Epithelial cell of prostate (primary cell): ENCODE measurements around the gene ST3GAL6.

Source experiments
- DNase-seq: peaks from one replicate; pipeline ENCODE4 v3.0.0-alpha.2; 2011; ENCODE audit warnings: low read depth, low spot score
- H3K27ac ChIP-seq: fragments of 450-650 bp; 2 replicates; pipeline ENCODE4 v1.5.1; 2017; ENCODE audit warnings: mild to moderate bottlenecking

ST3GAL6 gene

DNA sequence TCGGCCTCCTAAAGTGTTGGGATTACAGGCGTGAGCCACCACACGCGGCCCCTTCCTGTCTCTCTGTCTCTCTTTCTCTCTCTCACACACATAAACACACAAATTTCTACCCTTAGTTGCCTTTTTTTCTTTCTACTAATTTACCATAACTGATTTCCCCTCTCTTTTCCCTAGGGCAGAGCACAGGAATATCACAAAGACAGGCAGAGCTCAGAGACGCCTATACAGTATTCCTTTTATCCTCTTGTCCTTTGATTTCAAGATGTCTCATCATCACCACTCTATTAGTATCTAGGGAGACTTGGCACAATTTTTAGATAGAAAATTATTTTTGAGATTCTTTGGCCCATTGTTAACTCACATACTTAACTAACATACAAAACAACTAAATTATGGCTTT lies 25.8 kb upstream of the ST3GAL6 start:
- DNase-seq: no peak
- H3K27ac ChIP-seq: no peak overlapping the region

DNA sequence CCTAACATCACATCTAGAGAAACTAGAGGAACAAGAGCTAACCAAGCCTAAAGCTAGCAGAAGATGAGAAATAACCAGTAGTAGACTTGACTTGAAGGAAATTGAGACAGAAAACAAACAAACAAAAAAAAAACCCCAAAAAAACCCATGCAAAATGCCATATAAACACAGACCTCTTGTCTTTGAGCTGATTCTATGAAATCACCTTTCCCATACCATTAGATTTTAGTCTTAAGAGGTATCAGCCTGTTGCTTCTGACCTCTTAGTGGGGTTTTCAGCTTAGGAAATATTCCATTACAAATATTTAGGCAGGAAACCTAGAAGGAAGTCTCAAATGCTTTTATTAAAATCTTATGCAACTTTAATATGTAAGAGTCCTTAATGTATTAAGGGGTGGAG lies 23.9 kb upstream of the ST3GAL6 start:
- no peak for DNase-seq
- no peak overlapping the region for H3K27ac ChIP-seq

- DNase-seq: no peak
- no peak overlapping the region for H3K27ac ChIP-seq
These were observed 22.8 kb upstream of the ST3GAL6 start for GRCh38 chr3:98740324-98740723.

DNA sequence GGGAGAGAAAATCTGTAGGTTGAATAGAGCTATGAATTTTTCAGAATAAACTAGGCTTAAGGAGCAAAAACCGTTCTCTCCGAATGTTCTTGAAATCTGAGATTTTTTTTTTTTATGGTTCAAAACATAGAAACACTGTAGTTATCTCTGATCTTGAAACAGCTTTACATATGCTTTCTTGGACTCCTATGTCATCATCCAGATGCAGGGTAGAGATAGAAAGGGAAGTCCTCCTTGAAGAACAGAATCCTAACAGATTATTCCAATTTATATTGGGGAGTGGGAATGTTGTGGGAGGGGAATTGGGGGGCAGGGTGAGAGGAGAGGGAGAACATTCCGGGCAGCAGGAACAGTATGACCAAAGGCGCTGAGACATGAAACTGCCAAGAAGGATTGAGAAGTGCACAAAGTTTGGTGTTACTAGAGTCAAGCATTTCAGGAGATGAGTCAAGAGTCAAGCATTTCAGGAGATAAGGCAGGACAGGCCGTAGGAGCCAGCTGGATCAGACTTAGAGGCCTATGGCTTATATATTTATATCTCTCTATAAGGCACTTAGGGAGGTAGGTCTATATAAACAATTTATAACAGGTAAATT lies 21.9 kb upstream of the ST3GAL6 start:
- no peak for DNase-seq
- H3K27ac ChIP-seq: peak overlapping the region; percentile 25

- no peak for DNase-seq
- H3K27ac ChIP-seq: no peak overlapping the region
These were observed 20.1 kb upstream of the ST3GAL6 start for GRCh38 chr3:98743071-98743470.

GRCh38 chr3:98744283-98744682 lies 18.9 kb upstream of the ST3GAL6 start:
- DNase-seq: no peak
- H3K27ac ChIP-seq: no peak overlapping the region

DNA sequence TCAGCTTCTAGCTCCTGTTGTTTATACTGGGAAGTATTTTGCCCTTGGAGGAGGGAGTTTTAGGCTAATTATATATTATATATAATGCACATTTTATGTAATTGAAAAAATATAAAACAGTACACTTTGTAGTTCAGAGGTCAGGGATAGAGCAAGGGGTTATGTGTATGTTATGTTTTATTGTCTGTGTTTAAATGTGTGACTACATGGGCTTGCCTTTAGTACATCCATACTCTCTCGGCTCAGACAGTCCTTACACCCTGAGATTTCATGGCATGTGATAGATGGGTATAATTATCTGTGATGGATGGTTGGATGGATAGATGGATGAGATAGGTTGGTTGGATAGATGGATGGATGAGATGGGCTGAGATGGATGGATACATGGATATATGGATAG lies 17.4 kb upstream of the ST3GAL6 start:
- H3K27ac ChIP-seq: no peak overlapping the region
- DNase-seq: no peak

DNA sequence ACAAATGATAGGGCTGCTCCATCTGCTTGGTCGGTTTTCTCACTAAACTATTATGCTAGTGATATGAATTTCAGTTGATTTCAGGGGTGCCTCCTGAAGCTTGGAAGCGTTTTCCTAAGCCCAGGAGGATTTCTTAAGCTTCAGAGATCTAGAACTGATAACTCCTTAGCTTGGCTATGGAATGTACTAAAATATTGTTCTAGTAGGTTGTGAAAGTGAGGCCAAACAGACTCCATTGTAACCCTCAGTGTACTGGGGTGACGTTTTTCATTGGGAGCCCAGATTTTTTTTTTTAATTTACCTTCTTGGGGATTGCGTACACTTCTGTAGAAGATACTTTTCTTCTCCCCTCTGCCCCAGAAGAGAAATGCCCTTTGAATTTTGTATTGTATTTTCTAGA lies 17.0 kb upstream of the ST3GAL6 start:
- no peak for DNase-seq
- H3K27ac ChIP-seq: no peak overlapping the region

- no peak for DNase-seq
- no peak overlapping the region for H3K27ac ChIP-seq
These were observed 16.3 kb upstream of the ST3GAL6 start for GRCh38 chr3:98746882-98747281.

DNA sequence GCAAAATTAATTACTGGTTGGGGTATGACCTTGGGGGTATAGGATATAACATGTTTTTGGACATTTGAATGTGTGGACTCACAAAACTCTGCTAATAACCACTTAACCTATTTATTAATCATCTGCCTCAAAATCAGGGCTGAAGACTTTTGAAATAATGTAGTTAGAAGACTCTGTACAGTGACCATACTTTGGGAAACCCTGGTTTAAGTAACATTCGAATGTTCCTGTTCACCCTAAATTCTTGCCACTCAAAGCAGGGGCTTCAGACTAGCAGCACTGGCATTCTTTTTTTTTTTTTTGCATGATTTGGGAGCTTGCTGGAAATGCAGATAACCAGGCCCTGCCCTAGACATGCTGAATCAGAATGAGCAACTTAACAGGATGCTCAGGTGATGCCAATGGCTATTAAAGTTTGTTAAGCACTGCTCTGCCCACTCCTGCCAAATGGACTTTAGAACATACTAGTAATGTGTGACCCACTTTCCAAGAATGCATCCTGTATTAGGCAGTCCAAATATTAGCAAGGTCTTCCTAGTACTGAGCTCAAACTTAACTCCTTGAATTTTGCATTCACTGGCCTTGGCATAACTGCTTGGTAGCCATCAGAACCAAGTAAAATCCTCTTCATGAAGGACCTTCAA lies 12.7 kb upstream of the ST3GAL6 start:
- no peak for DNase-seq
- H3K27ac ChIP-seq: no peak overlapping the region

GRCh38 chr3:98754483-98754882 lies 8.7 kb upstream of the ST3GAL6 start:
- no peak overlapping the region for H3K27ac ChIP-seq
- no peak for DNase-seq

DNA sequence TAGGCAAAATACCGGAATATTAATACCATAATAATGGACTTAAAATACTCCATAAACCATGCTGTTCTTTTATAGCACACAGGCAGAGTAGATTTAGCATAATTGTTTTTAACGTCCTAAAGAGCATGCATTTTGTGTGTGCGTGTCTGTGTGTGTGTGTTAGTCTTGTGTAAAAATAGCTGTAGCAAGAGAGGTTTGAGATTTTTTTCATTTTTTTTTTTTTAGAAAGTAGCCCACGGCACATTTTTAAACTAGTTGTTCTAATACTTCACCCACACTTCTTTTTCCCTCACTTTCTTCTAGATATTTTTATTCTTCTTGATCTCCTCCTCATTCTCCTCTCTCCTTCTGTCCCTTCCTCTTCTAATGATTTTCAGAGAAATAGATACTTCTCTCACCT lies 7.5 kb upstream of the ST3GAL6 start:
- H3K27ac ChIP-seq: no peak overlapping the region
- DNase-seq: no peak

DNA sequence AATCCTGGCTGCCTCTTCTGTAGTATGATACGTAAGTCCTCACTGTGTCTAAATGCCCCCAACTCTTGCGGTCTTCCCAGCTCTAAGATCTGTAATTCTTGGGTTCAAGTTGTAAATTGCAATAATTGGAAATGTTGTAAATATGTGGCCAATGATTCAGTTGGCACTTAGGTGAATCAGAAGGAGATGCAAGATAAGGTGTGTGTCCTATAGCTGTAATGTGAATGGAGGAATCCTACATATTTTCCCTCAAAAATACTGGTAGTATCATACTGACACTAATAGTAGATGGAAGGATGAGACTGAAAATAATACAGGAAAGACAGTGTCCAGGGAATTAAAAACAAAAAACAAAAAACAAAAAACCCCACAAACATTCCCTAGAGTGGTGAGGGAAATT lies 3.5 kb upstream of the ST3GAL6 start:
- H3K27ac ChIP-seq: no peak overlapping the region
- no peak for DNase-seq

DNA sequence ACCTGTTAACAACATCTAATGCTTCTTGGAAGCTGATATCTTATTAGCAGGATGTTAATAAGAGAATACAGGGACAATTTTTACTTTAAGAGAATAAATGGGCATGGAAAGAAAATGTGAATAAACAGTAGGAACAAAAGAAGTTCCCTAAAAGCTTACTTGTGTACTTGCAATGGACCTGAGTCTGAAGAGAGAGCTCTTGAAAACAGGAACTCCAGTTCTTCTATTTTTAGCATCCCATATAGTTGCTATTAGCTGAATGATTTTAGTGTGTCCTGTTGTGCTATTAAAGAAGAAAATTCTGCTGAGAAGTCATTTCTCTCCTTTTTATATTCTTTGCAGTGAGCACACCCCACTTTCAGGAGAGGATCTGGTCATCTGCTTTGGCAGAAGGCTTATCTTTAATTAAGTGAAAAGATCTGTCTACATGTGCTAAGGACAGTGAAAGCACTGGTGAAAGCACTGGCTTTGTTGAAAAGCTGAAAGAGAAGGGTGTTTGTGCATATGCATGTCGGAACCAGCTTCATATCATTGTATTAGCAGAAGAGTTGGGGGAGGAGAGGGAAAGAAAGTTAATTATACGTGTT lies 1.4 kb upstream of the ST3GAL6 start:
- no peak for DNase-seq
- H3K27ac ChIP-seq: no peak overlapping the region

DNA sequence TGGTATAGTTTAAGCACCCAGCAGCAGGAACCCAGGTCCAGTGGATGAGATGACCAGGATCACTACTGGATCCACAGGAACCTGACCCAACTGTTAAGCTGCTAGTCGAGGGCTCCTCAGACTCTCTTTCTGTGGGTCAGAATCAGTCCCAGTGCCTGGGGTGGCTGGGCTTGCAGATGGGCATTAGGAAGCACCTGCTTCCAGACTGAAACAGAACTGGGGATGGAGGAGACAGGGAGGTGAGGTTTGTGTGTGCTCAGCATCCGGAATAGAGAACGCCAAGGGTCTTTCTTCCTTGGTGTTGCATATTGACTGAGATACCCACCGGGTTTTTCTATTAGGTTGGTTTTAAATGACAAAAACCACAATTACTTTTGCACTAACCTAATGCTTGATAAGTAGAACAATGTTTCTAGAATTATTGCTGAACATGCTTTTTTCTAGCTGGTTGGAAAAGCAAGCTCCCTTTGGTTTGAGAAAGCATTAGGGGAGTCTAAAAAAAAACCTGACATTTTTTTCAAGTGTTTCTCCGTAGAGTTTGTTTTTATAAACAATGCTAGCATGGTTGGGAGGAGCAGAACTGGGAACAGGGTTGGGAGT lies 779 bp downstream of the ST3GAL6 start:
- H3K27ac ChIP-seq: no peak overlapping the region
- DNase-seq: no peak

DNA sequence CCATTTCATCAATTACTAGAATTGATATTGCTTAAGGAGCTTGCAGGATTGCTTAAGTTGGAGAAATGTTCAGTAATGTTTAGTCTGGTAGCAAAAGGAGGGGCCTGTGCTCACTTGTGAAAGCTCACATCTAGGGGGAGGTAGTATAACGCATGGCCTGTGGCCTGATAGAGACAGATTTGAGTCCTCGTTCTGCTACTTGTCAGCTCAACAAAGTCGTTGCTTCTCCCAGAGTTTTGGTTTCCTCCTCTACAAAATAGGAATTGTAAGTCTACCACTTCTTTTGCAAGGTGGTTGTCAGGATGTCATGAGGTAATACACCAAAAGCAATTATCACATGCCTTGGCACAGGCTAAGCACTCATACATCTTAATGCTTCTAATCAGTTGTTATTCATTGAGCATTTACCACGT lies 1.3 kb downstream of the ST3GAL6 start:
- H3K27ac ChIP-seq: no peak overlapping the region
- DNase-seq: no peak

DNA sequence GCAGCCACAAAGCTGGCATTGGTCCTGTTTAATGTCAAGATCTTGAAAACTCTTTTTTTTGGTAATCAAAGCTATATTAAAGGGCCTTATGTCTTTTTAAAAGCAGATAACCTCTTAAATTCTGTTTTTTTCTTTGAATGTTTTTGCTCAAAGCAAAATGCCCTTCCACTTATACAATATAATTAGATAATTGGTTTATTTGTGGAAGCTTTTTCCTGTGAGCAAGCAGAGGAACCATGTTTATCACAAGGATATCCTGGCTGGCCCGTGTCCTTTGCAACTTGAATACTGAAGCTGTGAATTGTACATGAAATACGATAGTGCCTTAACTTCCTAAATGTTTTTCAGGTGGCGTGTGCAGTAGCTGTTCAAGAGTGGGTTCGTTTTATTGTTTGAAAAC lies 2.6 kb downstream of the ST3GAL6 start:
- no peak overlapping the region for H3K27ac ChIP-seq
- DNase-seq: no peak

DNA sequence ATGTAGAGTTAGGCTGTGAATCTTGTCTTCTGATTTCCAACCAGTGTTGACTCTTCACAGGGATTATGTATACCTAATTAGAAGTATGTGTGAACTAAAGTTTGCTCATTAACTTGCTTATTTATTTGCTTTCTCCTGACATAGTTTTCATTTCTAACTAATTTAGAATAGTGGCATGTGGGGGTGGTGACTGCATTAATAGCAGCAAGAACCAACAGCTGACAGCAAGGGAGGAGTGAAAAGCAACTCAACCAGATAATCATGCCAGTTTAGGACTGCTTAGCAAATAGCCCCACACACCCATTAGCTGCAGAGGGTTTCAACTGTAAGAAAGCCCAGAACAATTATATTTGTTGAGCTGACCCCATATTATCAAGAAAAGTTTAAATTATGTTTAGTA lies 3.8 kb downstream of the ST3GAL6 start:
- no peak overlapping the region for H3K27ac ChIP-seq
- DNase-seq: no peak

DNA sequence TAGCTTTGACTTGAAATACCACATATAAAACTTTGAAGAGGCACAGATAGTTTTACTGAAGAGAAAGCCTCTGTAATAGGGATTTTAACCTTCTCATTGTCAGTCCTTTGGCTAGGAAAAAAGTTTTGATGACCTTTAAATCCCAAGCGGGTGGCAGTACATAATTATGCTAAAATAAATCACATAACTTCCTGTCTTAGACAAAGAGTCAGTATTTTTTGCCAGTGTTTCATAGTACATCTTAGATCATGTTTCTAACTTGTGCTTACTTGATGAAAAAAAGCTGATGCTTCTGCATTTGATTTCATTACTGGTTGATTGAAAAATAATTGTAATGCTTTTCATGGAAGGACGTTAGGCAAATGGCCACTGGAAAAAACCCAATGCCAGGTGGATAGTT lies 5.8 kb downstream of the ST3GAL6 start:
- no peak overlapping the region for H3K27ac ChIP-seq
- DNase-seq: no peak

GRCh38 chr3:98769448-98769847 lies 6.3 kb downstream of the ST3GAL6 start:
- no peak for DNase-seq
- H3K27ac ChIP-seq: peak overlapping the region; percentile 56

DNA sequence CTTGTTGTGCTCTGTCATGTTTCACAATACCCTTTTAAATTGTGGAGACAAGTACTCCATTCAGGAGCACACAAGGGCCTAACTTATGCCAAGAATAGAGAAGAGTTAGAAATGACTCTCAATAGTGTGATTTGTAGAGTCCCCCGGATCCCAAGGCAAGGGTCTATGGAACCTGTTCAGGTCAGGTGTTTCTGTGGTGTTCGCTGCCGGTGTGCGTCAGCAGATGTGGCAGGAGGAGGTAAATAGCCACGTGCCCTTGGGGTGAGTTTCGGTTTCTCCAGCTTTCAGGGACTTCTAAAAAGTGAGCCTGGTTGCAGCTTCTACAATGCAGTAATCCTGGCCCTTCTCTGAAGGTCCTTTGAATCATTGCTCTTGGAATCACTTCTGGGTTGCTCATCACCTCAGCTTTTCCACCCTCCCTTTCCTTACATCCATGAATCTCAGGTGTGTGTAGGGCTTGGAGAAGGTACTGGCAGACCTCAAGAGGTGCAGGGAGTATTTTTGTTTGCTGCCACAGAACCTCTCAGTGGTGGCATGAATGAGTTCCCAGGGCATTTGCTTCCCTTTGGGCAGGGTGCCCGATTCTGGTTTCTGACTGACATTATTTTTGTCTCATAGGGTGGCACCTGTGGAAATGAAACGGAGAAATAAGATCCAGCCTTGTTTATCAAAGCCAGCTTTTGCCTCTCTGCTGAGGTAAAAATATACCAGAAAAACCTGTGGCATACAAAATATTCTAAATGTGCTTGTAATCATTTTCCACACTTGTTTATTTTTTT lies 7.3 kb downstream of the ST3GAL6 start:
- peak overlapping the region; percentile 56 for H3K27ac ChIP-seq
- no peak for DNase-seq
